KOPT-K1 (cell line): ENCODE data around the gene GEMIN4.
"Not testable (repeated sequence)": the region's sequence is repeated elsewhere in the genome, so short reads cannot be mapped to it uniquely, and the experiment has no call there.

Experiments used
- H3K27ac ChIP-seq: fragments of 200-600 bp; sonication (generic); 2 replicates; pipeline ENCODE4 v1.5.1; 2016; ENCODE audit warnings: antibody characterized with exemption, mild to moderate bottlenecking, low read depth, low read length; ENCODE audit not compliant: poor library complexity, severe bottlenecking
- H3K36me3 ChIP-seq: fragments of 200-600 bp; sonication (generic); 2 replicates; pipeline ENCODE4 v1.5.1; 2017; ENCODE audit warnings: antibody characterized with exemption, mild to moderate bottlenecking, low read length, moderate library complexity; ENCODE audit not compliant: insufficient read depth
- H3K9me3 ChIP-seq: fragments of 200-600 bp; sonication (generic); 2 replicates; pipeline ENCODE4 v1.5.1; 2017; ENCODE audit warnings: antibody characterized with exemption, low read length, mild to moderate bottlenecking; ENCODE audit not compliant: insufficient read depth, poor library complexity, severe bottlenecking

The GEMIN4 gene

GRCh38 chr17:789160-789840 lies 37.2 kb upstream of the GEMIN4 start:
- Histone ChIP-seq H3K9me3 (no peaks in the 10 kb centered on the region), H3K27ac (no peak overlapping the region), H3K36me3 (peaks cover 91% of the 10 kb centered on the region)

GRCh38 chr17:788551-788950 lies 36.5 kb upstream of the GEMIN4 start:
- Histone ChIP-seq H3K27ac (no peak overlapping the region), H3K36me3 (peaks cover 95% of the 10 kb centered on the region), H3K9me3 (no peaks in the 10 kb centered on the region)

DNA sequence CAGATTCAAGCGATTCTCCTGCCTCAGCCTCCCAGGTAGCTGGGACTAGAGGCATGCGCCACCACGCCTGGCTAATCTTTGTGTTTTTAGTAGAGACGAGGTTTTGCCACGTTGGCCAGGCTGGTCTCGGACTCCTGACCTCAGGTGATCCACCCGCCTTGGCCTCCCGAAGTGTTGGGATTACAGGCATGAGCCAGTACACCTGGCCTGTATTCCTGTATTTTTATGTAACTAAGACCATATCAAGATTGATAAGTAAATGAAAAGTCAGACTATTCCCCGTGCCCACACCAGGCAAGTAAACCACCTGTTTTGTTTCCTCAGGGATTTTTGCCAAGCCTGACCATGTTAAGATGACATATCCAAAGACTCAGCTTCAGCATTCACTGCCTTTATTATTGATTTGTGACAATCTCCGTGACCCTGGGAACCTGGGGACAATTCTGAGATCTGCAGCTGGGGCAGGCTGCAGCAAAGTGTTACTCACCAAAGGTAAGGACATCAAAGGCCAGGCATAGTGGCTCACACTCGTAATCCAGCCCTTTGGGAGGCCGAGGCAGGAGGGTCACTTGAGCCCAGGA lies 35.7 kb upstream of the GEMIN4 start:
- peaks cover 87% of the 10 kb centered on the region for H3K36me3 ChIP-seq
- H3K27ac ChIP-seq: no peak overlapping the region

DNA sequence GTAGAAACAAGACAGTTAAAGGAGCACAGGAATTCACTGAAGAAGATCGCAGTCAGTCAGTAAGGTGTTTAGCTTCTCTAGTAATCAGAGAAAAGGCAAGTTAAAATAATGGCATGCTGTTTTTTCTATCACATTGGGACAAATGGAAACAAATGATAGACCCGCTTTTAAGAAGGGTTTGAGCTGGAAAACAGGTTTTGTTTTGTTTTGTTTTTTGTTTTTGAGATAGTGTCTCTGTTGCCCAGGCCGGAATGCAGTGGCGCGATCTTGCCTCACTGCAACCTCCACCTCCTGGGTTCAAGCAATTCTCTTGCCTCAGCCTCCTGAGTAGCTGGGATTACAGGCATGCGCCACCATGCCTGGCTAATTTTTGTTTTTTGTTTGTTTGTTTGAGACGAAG lies 33.8 kb upstream of the GEMIN4 start:
- H3K36me3 ChIP-seq: peaks cover 69% of the 10 kb centered on the region

More for the DNA sequence above, 35.7 kb upstream of the GEMIN4 start:
- no peaks in the 10 kb centered on the region for H3K9me3 ChIP-seq

GRCh38 chr17:784143-784542 lies 32.1 kb upstream of the GEMIN4 start:
- no peak overlapping the region for H3K27ac ChIP-seq
- H3K36me3 ChIP-seq: peaks cover 58% of the 10 kb centered on the region
- H3K9me3 ChIP-seq: no peaks in the 10 kb centered on the region

More for the DNA sequence above, 33.8 kb upstream of the GEMIN4 start:
- not testable (repeated sequence) for H3K27ac ChIP-seq, H3K9me3 ChIP-seq

- Histone ChIP-seq H3K36me3 (peaks cover 58% of the 10 kb centered on the region), H3K9me3 (no peaks in the 10 kb centered on the region), H3K27ac (peak within 1 kb of the TSS; percentile 85)
Observed at GRCh38 chr17:781805-782731, 30.0 kb upstream of the GEMIN4 start, which contains the start of the genes GLOD4 and MRM3. Gene GLOD4, minus strand, starts transcription at chr17:782280. Its CDS starts 25 bp downstream, at chr17:782255. Gene MRM3, plus strand, starts transcription at chr17:782353. Its CDS starts 26 bp downstream, at chr17:782379.

DNA sequence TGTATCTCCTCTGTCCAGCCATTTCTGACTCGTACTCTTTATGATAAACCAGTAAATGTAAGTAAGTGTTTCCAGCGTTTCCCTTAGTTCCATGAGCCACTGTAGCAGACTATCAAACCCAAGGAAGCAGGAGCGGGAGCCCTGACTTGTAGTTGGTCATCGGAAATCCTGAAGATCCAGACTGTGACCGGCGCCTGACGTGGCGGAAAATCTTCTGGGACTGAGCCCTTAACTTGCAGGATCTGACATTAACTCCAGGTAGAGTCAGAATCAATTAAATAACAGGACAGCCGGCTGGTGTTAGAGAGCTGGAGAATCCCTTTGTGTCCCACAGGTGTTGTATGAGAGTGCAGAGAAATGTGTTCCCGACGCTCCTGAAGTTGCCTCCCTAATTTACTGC lies 26.0 kb upstream of the GEMIN4 start:
- no peaks in the 10 kb centered on the region for H3K9me3 ChIP-seq
- no peak overlapping the region for H3K27ac ChIP-seq
- peaks cover 64% of the 10 kb centered on the region for H3K36me3 ChIP-seq

DNA sequence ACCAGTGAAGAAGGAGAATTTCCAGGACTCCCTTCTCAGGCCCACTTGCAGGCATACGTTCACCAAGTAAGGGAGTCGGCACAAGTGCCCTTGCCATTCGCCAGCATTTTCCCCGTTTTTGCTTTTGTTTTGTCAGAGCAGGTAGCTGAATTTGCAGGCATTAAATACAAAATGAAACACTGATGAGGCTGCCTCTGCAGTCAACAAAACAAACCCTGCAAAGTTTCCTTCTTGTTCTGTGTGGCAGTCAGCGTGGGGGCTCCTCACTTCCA lies 22.2 kb upstream of the GEMIN4 start:
- no peaks in the 10 kb centered on the region for H3K9me3 ChIP-seq
- no peak overlapping the region for H3K27ac ChIP-seq
- peaks cover 97% of the 10 kb centered on the region for H3K36me3 ChIP-seq

- H3K27ac ChIP-seq: no peak overlapping the region
- no peaks in the 10 kb centered on the region for H3K9me3 ChIP-seq
- H3K36me3 ChIP-seq: peaks cover 98% of the 10 kb centered on the region
Observed at GRCh38 chr17:773467-774312, 21.6 kb upstream of the GEMIN4 start.

GRCh38 chr17:773016-773415 lies 21.0 kb upstream of the GEMIN4 start:
- Histone ChIP-seq H3K9me3 (no peaks in the 10 kb centered on the region), H3K27ac (no peak overlapping the region), H3K36me3 (peaks cover 93% of the 10 kb centered on the region)

DNA sequence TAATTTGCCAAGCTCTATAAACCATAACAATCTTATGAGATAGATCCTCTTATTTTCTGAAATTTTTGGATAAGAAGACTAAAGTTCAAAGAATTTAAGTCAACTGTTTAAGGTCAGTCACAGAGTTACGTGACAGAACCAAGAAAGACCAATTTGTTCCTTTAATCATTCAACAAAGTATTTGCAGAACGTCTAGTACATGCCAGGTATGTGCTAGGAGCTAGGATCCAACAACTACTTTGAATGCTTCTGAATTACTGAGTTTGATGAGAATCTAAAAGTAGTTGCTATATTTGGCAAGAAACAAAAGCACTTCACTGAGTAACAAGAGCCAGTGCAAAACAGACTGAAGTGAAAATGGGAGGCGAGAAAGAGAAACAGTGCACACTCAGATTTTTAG lies 15.0 kb upstream of the GEMIN4 start:
- Histone ChIP-seq H3K36me3 (peaks cover 86% of the 10 kb centered on the region), H3K9me3 (no peaks in the 10 kb centered on the region), H3K27ac (no peak overlapping the region)

DNA sequence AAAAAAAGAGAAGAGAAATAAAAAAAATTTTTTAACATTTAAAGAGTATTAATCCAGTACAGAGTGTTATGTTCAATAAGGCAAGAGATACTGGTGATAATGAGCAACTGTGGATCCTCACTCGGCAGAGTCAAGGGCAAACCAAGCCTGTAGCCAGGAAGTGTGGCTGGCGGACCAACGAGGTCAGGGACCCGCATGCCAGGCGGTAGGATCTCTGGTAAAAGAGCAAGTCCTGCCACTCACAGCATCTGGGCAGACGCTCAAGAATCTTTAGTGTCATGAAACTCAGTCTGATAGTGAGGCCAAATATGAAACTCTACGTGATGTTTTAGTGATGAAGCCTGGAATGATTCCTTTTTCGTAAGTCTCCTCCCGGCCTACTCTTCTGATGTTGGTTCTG lies 8.3 kb upstream of the GEMIN4 start:
- H3K9me3 ChIP-seq: no peaks in the 10 kb centered on the region
- H3K36me3 ChIP-seq: peaks cover 89% of the 10 kb centered on the region
- no peak overlapping the region for H3K27ac ChIP-seq

- Histone ChIP-seq H3K27ac (no peak overlapping the region), H3K9me3 (no peaks in the 10 kb centered on the region), H3K36me3 (peaks cover 85% of the 10 kb centered on the region)
Observed at GRCh38 chr17:759964-760363, 7.9 kb upstream of the GEMIN4 start.

DNA sequence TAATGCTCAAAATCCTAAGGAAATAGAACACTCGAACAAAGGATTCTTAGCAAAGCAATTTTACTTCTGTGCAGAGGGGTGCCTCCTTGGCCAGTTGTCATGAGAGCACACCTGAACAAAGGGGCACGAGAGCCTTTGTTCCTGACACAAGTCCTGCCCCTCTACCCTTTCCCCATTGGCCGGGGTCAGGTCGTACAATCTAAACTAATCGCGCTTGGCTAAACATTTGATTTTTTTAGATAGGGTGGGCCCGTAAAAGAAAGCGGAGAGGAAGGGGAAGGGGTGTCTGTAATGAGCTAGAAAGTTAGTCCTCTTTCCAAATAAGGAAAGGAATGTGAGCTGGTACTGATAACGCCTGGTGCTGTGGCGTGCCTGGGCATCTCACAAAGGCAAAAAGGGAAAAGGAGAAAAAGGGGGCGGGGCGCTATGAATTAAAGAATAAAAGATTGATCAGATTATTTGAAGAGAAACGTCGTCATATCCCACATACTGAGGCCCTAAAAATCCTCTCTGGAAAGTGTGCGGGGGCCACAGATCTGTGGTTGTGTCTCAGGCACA lies 4.0 kb upstream of the GEMIN4 start:
- not testable (repeated sequence) for H3K9me3 ChIP-seq, H3K27ac ChIP-seq

More for the DNA sequence above, 4.0 kb upstream of the GEMIN4 start:
- peaks cover 50% of the 10 kb centered on the region for H3K36me3 ChIP-seq
